PC-3 (cell line): ENCODE measurements around the gene VASP. TPM values are rescaled to one million over a fixed set of nuclear protein-coding genes. Genes with fewer than 3 reads are reported as not detected.

Source experiments
- ATAC-seq: fragments of 200-7000 bp; cut with Tn5 transposase; 2 replicates; pipeline ENCODE4 v1.9.1; 2020; ENCODE audit warnings: mild to moderate bottlenecking, moderate library complexity
- BruUV-seq: library from RNA; stranded (reverse); fragments of 400-500 nt; replicated peaks from 2 replicates; lab custom pipeline; 2021; lab: Mats Ljungman, UMichigan
- CTCF ChIA-PET: fragments of 300-600 bp; sonication (Branson Sonifier 250); formaldehyde crosslinking; loops from one replicate; lab custom pipeline; 2022; ENCODE audit warnings: antibody characterized with exemption; lab: Charles Lee
- POLR2A ChIA-PET: fragments of 300-600 bp; sonication (Branson Sonifier 250); formaldehyde crosslinking; loops from one replicate; lab custom pipeline; 2022; ENCODE audit warnings: antibody characterized with exemption; ENCODE audit not compliant: unreplicated experiment; lab: Charles Lee
- DNase-seq: peaks from one replicate; pipeline ENCODE4 v3.0.0-alpha.2; 2015
- H2AFZ ChIP-seq: fragments of 300-600 bp; sonication (generic); 2 replicates; pipeline ENCODE4 v1.6.0; 2016; ENCODE audit warnings: antibody characterized with exemption, low read length
- H3F3A ChIP-seq: fragments of 300-600 bp; sonication (generic); one replicate; pipeline ENCODE4 v1.6.0; 2017; ENCODE audit warnings: antibody characterized with exemption, low read length, control low read depth, mild to moderate bottlenecking; ENCODE audit not compliant: unreplicated experiment
- H3K27ac ChIP-seq: fragments of 300-600 bp; sonication (generic); 2 replicates; pipeline ENCODE4 v1.5.1; 2016; ENCODE audit warnings: mild to moderate bottlenecking, low read length
- H3K27me3 ChIP-seq: fragments of 300-600 bp; sonication (generic); 2 replicates; pipeline ENCODE4 v1.6.1; 2016; ENCODE audit warnings: low read length, mixed read lengths
- H3K36me3 ChIP-seq: fragments of 300-600 bp; sonication (generic); 2 replicates; pipeline ENCODE4 v1.6.1; 2016; ENCODE audit warnings: low read depth, mixed run types, low read length, mixed read lengths
- H3K4me1 ChIP-seq: fragments of 300-600 bp; sonication (generic); 2 replicates; pipeline ENCODE4 v1.5.1; 2016; ENCODE audit warnings: low read length; ENCODE audit not compliant: insufficient read depth
- H3K4me2 ChIP-seq: fragments of 300-600 bp; sonication (generic); 2 replicates; pipeline ENCODE4 v1.6.0; 2016; ENCODE audit warnings: low read length
- H3K4me3 ChIP-seq: fragments of 300-600 bp; sonication (generic); 2 replicates; pipeline ENCODE4 v1.5.1; 2016; ENCODE audit warnings: mild to moderate bottlenecking, low read length, mixed read lengths
- H3K79me2 ChIP-seq: fragments of 300-600 bp; sonication (generic); 2 replicates; pipeline ENCODE4 v1.6.1; 2017; ENCODE audit warnings: low read length, mixed read lengths
- H3K9ac ChIP-seq: fragments of 300-600 bp; sonication (generic); 2 replicates; pipeline ENCODE4 v1.6.0; 2016; ENCODE audit warnings: mild to moderate bottlenecking, low read length
- H3K9me2 ChIP-seq: fragments of 300-600 bp; sonication (generic); replicated peaks from 2 replicates; pipeline ENCODE4 v1.6.1; 2016; ENCODE audit warnings: mixed run types, low read length, mixed read lengths
- H3K9me3 ChIP-seq: fragments of 300-600 bp; sonication (generic); 2 replicates; pipeline ENCODE4 v1.6.1; 2016; ENCODE audit warnings: low read length, mixed read lengths
- H4K20me1 ChIP-seq: fragments of 300-600 bp; sonication (generic); 2 replicates; pipeline ENCODE4 v1.6.1; 2016; ENCODE audit warnings: low read length, mixed read lengths
- EZH2 ChIP-seq: fragments of 300-600 bp; sonication (generic); IDR thresholded peaks from one replicate; pipeline ENCODE4 v1.6.1; 2017; ENCODE audit warnings: antibody characterized with exemption, mild to moderate bottlenecking, low read length; ENCODE audit not compliant: unreplicated experiment
- EZH2phosphoT487 ChIP-seq: fragments of 300-600 bp; sonication (generic); IDR thresholded peaks from 2 replicates; pipeline ENCODE4 v1.6.1; 2018; ENCODE audit warnings: mild to moderate bottlenecking, antibody characterized with exemption, low read length, borderline replicate concordance
- intact Hi-C: fragments of 100-400 bp; cut with micrococcal nuclease; formaldehyde crosslinking; loops from 2 replicates; pipeline ENCODE4 v1.9.0; 2023
- total RNA-seq: library from RNA; depleted of rRNA; stranded (reverse); fragments of >200 nt; gene quantifications from 2 replicates; pipeline ENCODE4 v1.2.3, GENCODE V29; 2014
- TF ChIP-seq, protein P1 (sequence below): fragments of 300-600 bp; sonication (generic); conservative IDR thresholded peaks from 2 replicates; pipeline ENCODE4 v1.5.1; 2017; ENCODE audit warnings: antibody characterized with exemption, low read depth, mild to moderate bottlenecking, low read length

Gene VASP
- total RNA-seq, 1 experiment from 2014 or later, result 120 TPM

DNA sequence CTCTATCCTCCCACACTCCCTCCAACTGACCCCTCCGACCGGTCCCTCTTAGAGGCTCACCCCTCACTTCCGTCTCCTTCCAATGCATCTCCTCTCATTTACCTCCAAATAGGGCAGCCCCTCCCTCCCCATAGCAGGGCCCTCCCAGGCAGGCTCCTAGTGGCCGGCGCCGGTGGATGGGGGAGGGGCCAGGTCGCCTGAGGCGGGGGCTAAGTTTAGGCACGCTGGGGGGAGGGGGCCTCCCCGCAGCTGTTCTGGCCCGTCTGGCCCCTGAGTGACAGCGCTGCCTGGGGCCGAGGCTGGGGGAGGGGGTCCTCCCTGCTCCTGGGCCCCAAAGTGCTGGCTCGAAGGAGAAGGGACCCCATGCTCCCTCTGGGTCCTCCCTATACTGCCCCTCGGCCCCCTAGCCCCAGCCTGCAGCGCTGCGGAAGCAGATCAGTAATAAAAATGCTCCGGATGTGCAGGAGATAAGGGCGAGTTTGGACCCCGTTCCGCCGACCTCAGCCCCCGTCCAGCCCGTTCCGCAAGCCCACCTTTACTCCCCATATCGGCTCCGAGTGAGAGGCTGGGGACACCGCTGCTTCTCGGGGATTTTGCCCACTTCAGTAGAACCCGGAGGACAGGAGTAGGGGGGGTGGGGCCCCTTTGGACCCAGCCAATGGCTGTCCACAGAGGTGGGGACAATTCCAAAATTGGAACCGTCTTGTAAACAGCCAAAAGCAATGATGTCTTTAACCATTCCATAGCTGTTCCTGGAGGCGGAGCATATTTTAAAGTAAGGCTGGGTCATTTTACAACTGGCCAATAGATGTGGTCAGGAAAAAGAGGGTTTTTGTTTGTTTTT lies 14.4 kb upstream of the VASP start:
- CTCF ChIA-PET, result interaction anchor here (0.7 to 1.0 kb wide), 2 partner anchors 14 to 52 kb away, joined by 3 read pairs; no protein-coding TSS in a partner anchor
- intact Hi-C loops, result loop anchor here (10.0 kb wide), 1 partner anchor 152 kb away; no protein-coding TSS in a partner anchor
- Histone ChIP-seq H3K36me3 (no peaks in the 10 kb centered on the region), H2AFZ (peak overlapping the region; percentile 93), H3K9me3 (no peaks in the 10 kb centered on the region), H3K4me2 (peak overlapping the region; percentile 90), H3K4me3 (peak overlapping the region; percentile 74), H3K79me2 (no peaks in the 10 kb centered on the region), H3K4me1 (no peaks in the 10 kb centered on the region), H3K27me3 (no peaks in the 10 kb centered on the region), H3K9me2 (no peaks in the 10 kb centered on the region), H3K9ac (peak overlapping the region; percentile 19; the same call in 1 of the 2 replicates), H4K20me1 (no peaks in the 10 kb centered on the region), H3K27ac (no peak overlapping the region), H3F3A (no peaks in the 10 kb centered on the region)
- ATAC-seq, result peak; percentile 59
- TF ChIP-seq, protein P1, sequence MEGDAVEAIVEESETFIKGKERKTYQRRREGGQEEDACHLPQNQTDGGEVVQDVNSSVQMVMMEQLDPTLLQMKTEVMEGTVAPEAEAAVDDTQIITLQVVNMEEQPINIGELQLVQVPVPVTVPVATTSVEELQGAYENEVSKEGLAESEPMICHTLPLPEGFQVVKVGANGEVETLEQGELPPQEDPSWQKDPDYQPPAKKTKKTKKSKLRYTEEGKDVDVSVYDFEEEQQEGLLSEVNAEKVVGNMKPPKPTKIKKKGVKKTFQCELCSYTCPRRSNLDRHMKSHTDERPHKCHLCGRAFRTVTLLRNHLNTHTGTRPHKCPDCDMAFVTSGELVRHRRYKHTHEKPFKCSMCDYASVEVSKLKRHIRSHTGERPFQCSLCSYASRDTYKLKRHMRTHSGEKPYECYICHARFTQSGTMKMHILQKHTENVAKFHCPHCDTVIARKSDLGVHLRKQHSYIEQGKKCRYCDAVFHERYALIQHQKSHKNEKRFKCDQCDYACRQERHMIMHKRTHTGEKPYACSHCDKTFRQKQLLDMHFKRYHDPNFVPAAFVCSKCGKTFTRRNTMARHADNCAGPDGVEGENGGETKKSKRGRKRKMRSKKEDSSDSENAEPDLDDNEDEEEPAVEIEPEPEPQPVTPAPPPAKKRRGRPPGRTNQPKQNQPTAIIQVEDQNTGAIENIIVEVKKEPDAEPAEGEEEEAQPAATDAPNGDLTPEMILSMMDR, result no peak
- TF ChIP-seq EZH2, result no peak
- TF ChIP-seq EZH2phosphoT487, result no peak
- peak; percentile 65 for DNase-seq
- BruUV-seq, result TSS peak; percentile 32
- POLR2A ChIA-PET, result no interaction called here

DNA sequence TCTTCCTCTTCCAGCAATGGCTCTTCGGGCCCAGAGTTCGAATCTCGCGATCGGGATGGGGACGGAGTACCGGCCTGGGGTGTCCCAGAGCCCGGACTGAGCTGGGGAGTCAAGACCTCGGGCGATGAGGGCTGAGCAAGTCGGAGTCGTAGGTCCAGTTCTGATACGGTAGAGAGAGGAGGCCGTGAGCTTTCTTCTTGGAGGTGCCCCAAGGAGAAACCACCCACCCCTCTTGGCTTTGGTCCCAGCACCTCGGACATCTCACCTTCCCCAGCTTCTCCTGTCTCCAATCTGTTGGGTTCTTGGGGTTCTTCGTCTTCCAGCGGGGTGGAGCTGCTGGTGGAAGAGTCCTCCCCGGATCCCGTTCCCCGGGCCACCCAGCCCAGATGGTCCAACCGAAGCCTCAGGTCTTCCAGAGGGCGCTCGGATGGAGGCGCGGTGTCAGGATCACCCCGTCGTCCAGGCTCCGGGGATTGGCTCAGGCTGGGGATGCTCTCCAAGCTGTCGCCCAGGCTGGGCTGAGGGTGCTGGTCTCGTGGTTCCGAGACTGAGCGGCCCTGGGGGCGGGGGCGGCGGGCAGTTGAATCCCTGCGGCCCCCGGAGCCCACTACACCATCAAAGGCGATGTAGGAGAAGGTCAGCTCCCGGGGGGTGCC lies 12.9 kb upstream of the VASP start:
- intact Hi-C loops, result loop anchor here (10.0 kb wide), 1 partner anchor 150 kb away; no protein-coding TSS in a partner anchor
- H3K4me3 ChIP-seq, result no peak overlapping the region
- H3K4me1 ChIP-seq, result peaks cover 7% of the 10 kb centered on the region; the same call in 1 of the 2 replicates
- no peak overlapping the region for H3K4me2 ChIP-seq
- no peak for TF ChIP-seq EZH2phosphoT487
- no peaks in the 10 kb centered on the region for H3K79me2 ChIP-seq
- H2AFZ ChIP-seq, result no peak overlapping the region
- ChIA-PET CTCF (interaction anchor here (0.6 kb wide), 1 partner anchor 16 kb away, joined by 3 read pairs; no protein-coding TSS in a partner anchor), POLR2A (no interaction called here)
- no peaks in the 10 kb centered on the region for H4K20me1 ChIP-seq
- DNase-seq, result no peak
- no peaks in the 10 kb centered on the region for H3K36me3 ChIP-seq
- no peaks in the 10 kb centered on the region for H3K27me3 ChIP-seq
- H3K27ac ChIP-seq, result no peak overlapping the region
- no TSS peak for BruUV-seq
- H3K9me3 ChIP-seq, result no peaks in the 10 kb centered on the region
- H3K9ac ChIP-seq, result no peak overlapping the region
- ATAC-seq, result no peak
- H3F3A ChIP-seq, result no peaks in the 10 kb centered on the region
- H3K9me2 ChIP-seq, result no peaks in the 10 kb centered on the region

DNA sequence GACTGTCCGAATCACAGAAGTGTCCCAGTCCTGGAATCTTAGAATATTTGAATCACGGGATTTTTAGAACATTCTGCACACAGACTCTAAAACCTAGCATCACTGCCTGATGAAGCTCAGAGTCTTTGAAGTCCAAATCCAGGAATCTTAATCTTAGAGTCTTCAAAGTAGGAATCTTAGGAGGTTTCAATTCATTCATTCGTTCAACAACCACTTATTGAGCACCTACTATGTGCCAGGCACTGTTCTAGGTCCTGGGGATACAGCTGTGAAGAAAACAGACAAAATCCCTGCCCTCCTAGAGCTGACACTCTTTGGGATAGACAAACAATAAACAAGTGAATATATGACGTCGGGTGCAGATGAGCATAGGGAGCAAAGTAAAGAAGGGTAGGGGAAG lies 12.1 kb upstream of the VASP start:
- H3F3A ChIP-seq, result no peaks in the 10 kb centered on the region
- intact Hi-C loops, result loop anchor here (10.0 kb wide), 1 partner anchor 150 kb away; no protein-coding TSS in a partner anchor
- TF ChIP-seq, protein P1, result no peak
- no peak for TF ChIP-seq EZH2phosphoT487
- no peak for TF ChIP-seq EZH2
- H2AFZ ChIP-seq, result no peak overlapping the region
- H3K4me1 ChIP-seq, result peaks cover 7% of the 10 kb centered on the region; the same call in 1 of the 2 replicates
- ChIA-PET CTCF (interaction anchor here (0.6 kb wide), 1 partner anchor 16 kb away, joined by 3 read pairs; no protein-coding TSS in a partner anchor), POLR2A (no interaction called here)
- no peaks in the 10 kb centered on the region for H3K79me2 ChIP-seq
- H3K4me3 ChIP-seq, result no peak overlapping the region
- no peak overlapping the region for H3K4me2 ChIP-seq
- H4K20me1 ChIP-seq, result no peaks in the 10 kb centered on the region
- no TSS peak for BruUV-seq
- no peaks in the 10 kb centered on the region for H3K36me3 ChIP-seq
- no peak overlapping the region for H3K9ac ChIP-seq
- H3K27ac ChIP-seq, result no peak overlapping the region
- DNase-seq, result no peak
- ATAC-seq, result no peak
- no peaks in the 10 kb centered on the region for H3K9me3 ChIP-seq
- H3K27me3 ChIP-seq, result no peaks in the 10 kb centered on the region
- H3K9me2 ChIP-seq, result no peaks in the 10 kb centered on the region
